Tibial nerve (tissue), 4 donors: ENCODE results near the gene LINGO1. TPM values are rescaled to one million over a fixed set of nuclear protein-coding genes. Genes with fewer than 3 reads are reported as not detected.

Experiments
- DNase-seq, 2 donors: peaks; one replicate each; pipeline ENCODE4 v3.0.0-alpha.2; 2019; ENCODE audit warnings: low spot score in 2 of 2
- H3K27ac ChIP-seq, 4 donors: fragments of 200-600 bp; sonication (generic) in 3 of 4; one replicate each; pipeline ENCODE4 v1.5.1; 2017 to 2019; ENCODE audit warnings: mild to moderate bottlenecking in 1 of 4
- H3K27me3 ChIP-seq, 2 donors: fragments of 200-600 bp; sonication (generic) in 1 of 2; one replicate each; pipeline versions ENCODE4 v1.5.1 to v1.6.0; 2017 to 2019
- H3K36me3 ChIP-seq, 3 donors: fragments of 200-600 bp; sonication (generic); one replicate each; pipeline ENCODE4 v1.5.1; 2018 to 2019
- H3K4me1 ChIP-seq, 4 donors: fragments of 200-600 bp; sonication (generic) in 3 of 4; one replicate each; pipeline ENCODE4 v1.5.1; 2017 to 2019
- H3K4me3 ChIP-seq, 4 donors: fragments of 200-600 bp; sonication (generic) in 3 of 4; one replicate each; pipeline ENCODE4 v1.5.1; 2017 to 2019; ENCODE audit warnings: mild to moderate bottlenecking in 1 of 4, moderate library complexity in 1 of 4
- H3K9me3 ChIP-seq, 4 donors: fragments of 200-600 bp; sonication (generic) in 3 of 4; one replicate each; pipeline ENCODE4 v1.5.1; 2017 to 2019
- CTCF ChIP-seq, 5 experiments: fragments of 200-600 bp in 3 of 5; fragments of 450-650 bp in 2 of 5; sonication (generic) in 3 of 5; IDR thresholded peaks; one replicate each; pipeline ENCODE4 v1.5.1; 2016 to 2019; ENCODE audit warnings: antibody characterized with exemption in 5 of 5, mild to moderate bottlenecking in 3 of 5, moderate library complexity in 2 of 5
- EP300 ChIP-seq, 2 donors: sonication (generic); formaldehyde crosslinking; IDR thresholded peaks; one replicate each; pipeline ENCODE4 v1.6.1; 2017; ENCODE audit warnings: antibody characterized with exemption in 2 of 2, mild to moderate bottlenecking in 1 of 2
- POLR2A ChIP-seq, 2 donors: fragments of 450-650 bp; IDR thresholded peaks; one replicate each; pipeline ENCODE4 v1.6.1; 2017; ENCODE audit warnings: antibody characterized with exemption in 2 of 2, mild to moderate bottlenecking in 2 of 2, moderate library complexity in 2 of 2
- WGBS, 2 donors: methylation state at CpG; one replicate each; pipeline ENCODE4 v1.1.5; 2018; 5-methylcytosine and 5-hydroxymethylcytosine counted together
- total RNA-seq, 4 donors: library from RNA; depleted of rRNA; stranded (reverse); fragments of >200 nt; gene quantifications; one replicate each; pipeline ENCODE4 v1.1.0, GENCODE V29; 2016

Gene LINGO1
- total RNA-seq, 4 donors from 2014 or later = 0.42 to 2.4 (median 1.3) TPM

GRCh38 chr15:77643764-77644163 is 11.1 kb upstream of the LINGO1 start:
- WGBS, 2 donors = 85 to 86% methylated on average over 10 to 11 of the region's 11 CpGs
- Histone ChIP-seq H3K4me3 (no peak overlapping the region), H3K9me3 (no peaks in the 10 kb centered on the region), H3K27me3 (peaks cover 0 to 31% of the 10 kb centered on the region in 2 donors), H3K27ac (no peak overlapping the region), H3K36me3 (no peaks in the 10 kb centered on the region), H3K4me1 (no peaks in the 10 kb centered on the region)
- TF ChIP-seq EP300 (IDR thresholded peaks at IDR 0.05) = no peak
- TF ChIP-seq CTCF (IDR thresholded peaks at IDR 0.05) = no peak
- TF ChIP-seq POLR2A (IDR thresholded peaks at IDR 0.05) = no peak
- DNase-seq = no peak

DNA sequence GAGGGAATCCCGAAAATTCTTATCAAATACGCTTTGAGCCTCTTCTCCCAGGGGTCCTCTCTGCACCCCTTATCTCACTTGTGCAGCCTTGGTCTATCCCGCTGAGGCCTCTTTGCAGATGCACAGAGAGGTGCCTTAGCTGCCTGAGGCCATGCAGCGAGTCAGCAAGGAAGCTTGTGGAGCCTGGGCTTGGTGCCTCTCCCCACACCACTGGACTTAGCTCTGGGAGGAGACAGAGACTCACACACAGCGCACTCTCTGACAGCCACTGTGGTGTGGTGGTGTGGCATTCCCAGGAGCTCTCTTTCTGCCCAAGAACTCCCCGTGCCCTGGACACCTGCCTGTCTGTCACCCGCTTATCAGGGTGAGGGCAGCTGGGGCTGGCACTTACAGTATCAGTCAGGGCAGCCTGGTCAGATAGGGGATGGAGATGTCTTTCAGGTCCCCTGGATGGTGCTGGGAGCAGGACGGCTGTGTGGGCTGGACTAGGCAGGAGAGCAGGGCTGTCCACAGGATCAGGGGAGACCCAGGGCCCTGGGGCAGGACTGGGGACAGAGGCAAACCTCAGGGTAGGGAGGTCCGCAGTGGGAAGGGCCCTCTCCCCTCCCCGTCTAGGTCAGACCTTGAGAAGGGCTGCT is 10.2 kb upstream of the LINGO1 start:
- Histone ChIP-seq H3K4me1 (no peaks in the 10 kb centered on the region), H3K27ac (no peak overlapping the region), H3K27me3 (peaks cover 0 to 29% of the 10 kb centered on the region in 2 donors), H3K36me3 (no peaks in the 10 kb centered on the region), H3K9me3 (no peaks in the 10 kb centered on the region), H3K4me3 (no peak overlapping the region)
- no peak for DNase-seq
- TF ChIP-seq EP300 (IDR thresholded peaks at IDR 0.05) = no peak
- no peak for TF ChIP-seq CTCF (IDR thresholded peaks at IDR 0.05)
- TF ChIP-seq POLR2A (IDR thresholded peaks at IDR 0.05) = no peak
- WGBS, 2 donors = 78 to 82% methylated on average over 9 to 10 of the region's 10 CpGs

DNA sequence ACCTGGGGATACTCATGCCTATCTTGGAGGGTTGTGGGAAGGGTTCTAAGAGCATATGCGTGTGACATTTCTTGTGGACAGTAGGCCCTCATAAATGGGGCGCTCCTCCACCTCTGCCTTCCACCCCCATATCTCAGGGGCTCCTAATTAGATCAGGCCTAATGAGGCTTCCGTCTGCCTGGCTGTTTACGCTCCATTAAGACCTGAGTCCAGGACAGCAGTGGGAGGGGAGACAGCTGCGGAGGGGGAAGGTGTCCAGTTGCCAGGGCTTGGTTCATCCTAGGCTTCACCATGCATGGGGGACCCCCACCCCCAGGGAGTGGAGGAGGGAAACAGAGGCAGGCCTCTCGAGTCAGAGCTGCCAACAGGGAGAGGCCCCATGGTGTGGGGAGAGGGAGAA is 9.3 kb upstream of the LINGO1 start:
- Histone ChIP-seq H3K36me3 (no peaks in the 10 kb centered on the region), H3K9me3 (no peaks in the 10 kb centered on the region), H3K27me3 (peaks cover 0 to 29% of the 10 kb centered on the region in 2 donors), H3K4me1 (no peaks in the 10 kb centered on the region), H3K4me3 (no peak overlapping the region), H3K27ac (no peak overlapping the region)
- TF ChIP-seq CTCF (IDR thresholded peaks at IDR 0.05) = no peak
- no peak for TF ChIP-seq EP300 (IDR thresholded peaks at IDR 0.05)
- TF ChIP-seq POLR2A (IDR thresholded peaks at IDR 0.05) = no peak
- DNase-seq = no peak
- 77% methylated on average over 6 of the region's 6 CpGs for WGBS, 2 donors

DNA sequence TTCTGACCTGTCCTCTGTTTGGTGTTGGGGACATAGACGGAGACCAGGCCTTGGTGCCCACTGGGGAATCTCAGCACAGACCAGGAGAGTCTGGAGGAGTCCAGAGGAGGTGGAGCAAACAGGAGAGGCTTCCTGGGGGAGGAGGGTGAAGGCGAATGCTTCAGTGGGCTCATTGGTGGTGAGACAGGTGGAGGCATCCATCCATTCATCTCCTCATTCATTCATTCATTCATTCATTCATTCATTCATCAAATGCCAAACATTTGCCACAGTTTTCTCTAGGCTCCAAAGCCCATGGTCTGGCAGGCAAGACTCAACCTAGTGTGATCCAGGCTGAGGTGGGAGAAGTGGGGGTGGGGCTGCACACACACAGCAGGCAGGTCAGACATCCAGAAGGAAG is 7.9 kb upstream of the LINGO1 start:
- H3K4me3 ChIP-seq = no peak overlapping the region
- WGBS, 2 donors = 54% methylated on average over 2 of the region's 2 CpGs
- H3K9me3 ChIP-seq = no peaks in the 10 kb centered on the region
- H3K36me3 ChIP-seq = no peaks in the 10 kb centered on the region
- no peaks in the 10 kb centered on the region for H3K4me1 ChIP-seq
- TF ChIP-seq POLR2A (IDR thresholded peaks at IDR 0.05) = no peak
- TF ChIP-seq EP300 (IDR thresholded peaks at IDR 0.05) = no peak
- TF ChIP-seq CTCF (IDR thresholded peaks at IDR 0.05) = no peak
- DNase-seq = no peak
- H3K27me3 ChIP-seq = peaks cover 0 to 43% of the 10 kb centered on the region in 2 donors
- no peak overlapping the region for H3K27ac ChIP-seq

- no peak for DNase-seq
- no peak overlapping the region for H3K27ac ChIP-seq
- no peaks in the 10 kb centered on the region for H3K9me3 ChIP-seq
- H3K27me3 ChIP-seq = peaks cover 0 to 55% of the 10 kb centered on the region in 2 donors
- H3K4me1 ChIP-seq = peaks cover 0 to 6% (median 0%) of the 10 kb centered on the region in 4 donors
- no peak overlapping the region for H3K4me3 ChIP-seq
- TF ChIP-seq POLR2A (IDR thresholded peaks at IDR 0.05) = no peak
- TF ChIP-seq EP300 (IDR thresholded peaks at IDR 0.05) = no peak
- no peak for TF ChIP-seq CTCF (IDR thresholded peaks at IDR 0.05)
- 92 to 93% methylated on average over 12 of the region's 12 CpGs for WGBS, 2 donors
- H3K36me3 ChIP-seq = no peaks in the 10 kb centered on the region
These were observed 6.7 kb upstream of the LINGO1 start for GRCh38 chr15:77639431-77639830.
